Activated T-cell treated with anti-CD3 and anti-CD28 coated beads, Interleukin-2, amount 50 U/mL, for 4 hours (primary cell): ENCODE data around the gene FNDC3B. TPM values are rescaled to one million over a fixed set of nuclear protein-coding genes. Genes with fewer than 3 reads are reported as not detected.

ENCODE experiments used
- ATAC-seq, 2 donors: fragments of 200-7000 bp; cut with Tn5 transposase; one replicate each; pipeline ENCODE4 v1.10.0; 2021
- DNase-seq: peaks from one replicate; pipeline ENCODE4 v3.0.0-alpha.2; 2020
- H3K27me3 Mint-ChIP-seq: one replicate; pipeline ENCODE4 v1.8.0; 2021; ENCODE audit warnings: low read depth, mixed read lengths
- H3K36me3 Mint-ChIP-seq: one replicate; pipeline ENCODE4 v1.8.0; 2022; ENCODE audit warnings: mixed read lengths; ENCODE audit not compliant: insufficient read depth
- H3K4me1 Mint-ChIP-seq: one replicate; pipeline ENCODE4 v1.8.0; 2021; ENCODE audit warnings: low read depth, mixed read lengths
- H3K4me3 Mint-ChIP-seq: one replicate; pipeline ENCODE4 v1.8.0; 2021; ENCODE audit warnings: mild to moderate bottlenecking, moderate library complexity, mixed read lengths
- H3K9me3 Mint-ChIP-seq: one replicate; pipeline ENCODE4 v1.8.0; 2021; ENCODE audit warnings: mixed read lengths
- total RNA-seq, 3 donors: library from RNA; stranded (reverse); gene quantifications; one replicate each; pipeline ENCODE4 v1.2.1, GENCODE V29; 2021

FNDC3B gene
- total RNA-seq, 3 donors from 2014 or later = 20.3 to 23.9 (median 21.2) TPM

DNA sequence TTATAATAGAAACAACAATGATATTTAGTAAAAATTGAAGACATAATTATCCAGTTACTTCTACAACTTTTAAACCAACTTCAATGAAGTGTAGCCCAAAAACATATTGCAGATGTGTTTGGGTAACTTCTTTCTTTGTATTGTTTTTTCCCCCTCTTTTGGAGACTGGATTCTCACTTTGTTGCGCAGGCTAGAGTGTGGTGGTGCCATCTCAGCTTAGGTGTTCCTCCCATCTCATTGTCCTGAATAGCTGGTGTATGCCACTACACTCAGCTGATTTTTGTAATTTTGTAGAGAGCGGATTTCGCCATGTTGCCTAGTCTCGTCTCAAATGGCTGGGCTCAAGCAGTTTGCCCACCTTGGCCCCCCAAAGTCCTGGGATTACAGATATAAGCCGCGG, 148.1 kb downstream of the FNDC3B start:
- ATAC-seq (no peak), DNase-seq (no peak)
- Mint-ChIP-seq H3K4me1 (peaks cover 8% of the 10 kb centered on the region), H3K9me3 (no peaks in the 10 kb centered on the region), H3K36me3 (peaks cover 2% of the 10 kb centered on the region), H3K27me3 (no peaks in the 10 kb centered on the region), H3K4me3 (no peak overlapping the region)

DNA sequence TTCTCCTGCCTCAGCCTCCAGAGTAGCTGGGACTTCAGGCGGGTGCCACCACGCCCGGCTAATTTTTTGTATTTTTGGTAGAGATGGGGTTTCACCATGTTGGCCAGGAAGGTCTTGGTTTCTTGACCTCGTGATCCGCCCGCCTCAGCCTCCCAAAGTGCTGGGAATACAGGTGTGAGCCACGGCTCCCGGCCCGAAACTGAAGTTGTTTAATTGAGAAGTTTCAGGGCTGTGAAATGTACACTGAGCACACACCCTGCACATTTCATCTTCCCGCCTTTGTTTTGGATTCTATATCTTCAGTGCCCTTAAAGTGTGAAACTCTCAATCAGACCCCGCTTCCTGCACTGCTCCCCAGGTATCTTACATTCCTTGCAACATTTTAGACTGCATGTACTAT, 149.1 kb downstream of the FNDC3B start:
- no peaks in the 10 kb centered on the region for H3K27me3 Mint-ChIP-seq
- no peak overlapping the region for H3K4me3 Mint-ChIP-seq
- no peak for ATAC-seq
- H3K36me3 Mint-ChIP-seq = peaks cover 2% of the 10 kb centered on the region
- H3K4me1 Mint-ChIP-seq = peaks cover 7% of the 10 kb centered on the region
- no peak for DNase-seq
- H3K9me3 Mint-ChIP-seq = no peaks in the 10 kb centered on the region

DNA sequence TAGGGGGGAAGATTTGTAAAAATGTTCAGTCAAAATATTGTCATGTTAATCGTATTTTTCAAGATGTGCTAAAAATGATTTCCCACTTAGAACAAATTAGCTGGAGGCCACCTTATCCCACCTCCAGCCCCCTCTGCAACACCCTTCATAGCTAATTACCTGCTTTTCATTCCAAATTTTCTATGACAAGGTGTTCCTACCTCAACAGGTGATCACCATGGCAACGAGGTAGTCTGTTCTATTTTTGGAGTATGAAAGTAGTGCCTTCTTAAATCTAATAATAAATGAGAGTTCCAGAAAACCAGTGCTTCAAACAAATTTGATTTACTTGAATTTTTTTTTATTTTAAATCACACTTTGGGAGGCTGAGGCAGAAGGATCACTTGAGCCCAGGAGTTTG, 149.8 kb downstream of the FNDC3B start:
- ATAC-seq (no peak), DNase-seq (no peak)
- Mint-ChIP-seq H3K4me3 (no peak overlapping the region), H3K27me3 (no peaks in the 10 kb centered on the region), H3K9me3 (no peaks in the 10 kb centered on the region), H3K36me3 (peaks cover 3% of the 10 kb centered on the region), H3K4me1 (peaks cover 8% of the 10 kb centered on the region)

DNA sequence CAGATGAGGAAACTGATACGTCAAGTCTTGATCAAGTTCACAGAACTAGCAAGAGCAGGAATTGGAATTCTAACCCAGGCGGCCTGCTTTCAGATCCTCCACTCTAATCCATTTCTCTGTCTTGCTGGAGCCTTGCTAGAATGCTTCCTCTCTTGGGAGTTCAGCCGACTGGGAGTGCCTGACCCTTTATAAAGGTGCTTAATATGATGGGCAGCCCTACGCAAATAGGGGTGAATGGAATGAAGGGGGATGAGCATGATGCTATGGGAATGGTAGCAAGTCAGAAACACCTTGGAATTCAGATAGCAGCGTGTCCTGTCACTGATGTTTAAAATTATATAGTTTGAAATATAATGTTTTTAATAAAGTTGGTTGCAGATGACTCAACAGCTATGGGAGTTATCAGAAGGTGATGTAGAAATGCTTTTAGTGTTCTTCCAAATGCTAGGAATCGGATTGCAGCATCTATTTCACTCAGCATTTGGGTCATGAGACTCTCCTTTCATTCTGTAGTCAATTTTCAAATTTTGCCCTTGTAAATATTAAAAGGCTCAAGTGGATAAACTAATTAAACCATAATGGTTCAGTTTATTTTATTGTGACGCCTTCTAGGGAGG, 150.7 kb downstream of the FNDC3B start:
- no peak overlapping the region for H3K4me3 Mint-ChIP-seq
- H3K9me3 Mint-ChIP-seq = no peaks in the 10 kb centered on the region
- ATAC-seq = no peak
- peaks cover 12% of the 10 kb centered on the region for H3K4me1 Mint-ChIP-seq
- H3K36me3 Mint-ChIP-seq = peaks cover 5% of the 10 kb centered on the region
- DNase-seq = no peak
- H3K27me3 Mint-ChIP-seq = no peaks in the 10 kb centered on the region

DNA sequence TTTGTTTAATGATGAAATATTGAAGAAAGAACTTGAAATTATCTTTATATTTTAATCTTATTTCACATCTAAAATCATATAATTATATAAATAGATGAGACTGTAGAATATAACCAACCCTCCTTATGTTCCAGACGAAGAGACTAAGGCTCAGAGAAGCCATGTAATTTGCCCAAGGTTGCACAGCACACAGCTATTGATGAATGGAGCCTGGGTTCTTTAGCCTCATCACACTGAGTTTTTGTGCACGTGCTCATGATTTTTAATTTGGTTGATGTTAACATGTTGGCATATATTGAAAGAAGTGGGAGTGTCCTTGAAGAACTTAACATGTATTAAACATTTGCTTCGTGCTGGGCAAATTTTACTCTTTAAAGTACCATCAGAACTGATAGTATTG, 151.6 kb downstream of the FNDC3B start:
- ATAC-seq = no peak
- Mint-ChIP-seq H3K36me3 (peaks cover 6% of the 10 kb centered on the region), H3K4me3 (no peak overlapping the region), H3K4me1 (peaks cover 12% of the 10 kb centered on the region), H3K9me3 (no peaks in the 10 kb centered on the region), H3K27me3 (no peaks in the 10 kb centered on the region)
- DNase-seq = no peak

DNA sequence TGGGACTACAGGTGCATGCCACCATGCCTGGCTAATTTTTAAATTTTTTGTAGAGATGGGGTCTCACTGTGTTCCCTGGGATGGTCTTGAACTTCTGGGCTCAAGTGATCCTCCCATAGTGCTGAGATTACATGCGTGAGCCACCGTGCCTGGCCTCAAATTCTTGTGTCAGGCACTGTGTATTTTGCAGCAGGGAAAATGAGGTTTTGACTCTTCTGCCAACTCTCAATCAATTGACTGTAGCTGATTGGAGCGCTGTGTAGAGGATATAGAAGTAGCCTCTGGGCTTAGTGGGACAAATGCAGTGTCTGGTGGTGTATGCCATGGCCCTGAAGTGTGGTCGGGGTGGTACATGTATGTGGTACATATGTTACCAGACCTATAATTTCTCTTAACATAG, 152.3 kb downstream of the FNDC3B start:
- no peak for ATAC-seq
- peaks cover 12% of the 10 kb centered on the region for H3K4me1 Mint-ChIP-seq
- H3K36me3 Mint-ChIP-seq = peaks cover 6% of the 10 kb centered on the region
- DNase-seq = no peak
- no peaks in the 10 kb centered on the region for H3K9me3 Mint-ChIP-seq
- H3K27me3 Mint-ChIP-seq = no peaks in the 10 kb centered on the region
- no peak overlapping the region for H3K4me3 Mint-ChIP-seq

DNA sequence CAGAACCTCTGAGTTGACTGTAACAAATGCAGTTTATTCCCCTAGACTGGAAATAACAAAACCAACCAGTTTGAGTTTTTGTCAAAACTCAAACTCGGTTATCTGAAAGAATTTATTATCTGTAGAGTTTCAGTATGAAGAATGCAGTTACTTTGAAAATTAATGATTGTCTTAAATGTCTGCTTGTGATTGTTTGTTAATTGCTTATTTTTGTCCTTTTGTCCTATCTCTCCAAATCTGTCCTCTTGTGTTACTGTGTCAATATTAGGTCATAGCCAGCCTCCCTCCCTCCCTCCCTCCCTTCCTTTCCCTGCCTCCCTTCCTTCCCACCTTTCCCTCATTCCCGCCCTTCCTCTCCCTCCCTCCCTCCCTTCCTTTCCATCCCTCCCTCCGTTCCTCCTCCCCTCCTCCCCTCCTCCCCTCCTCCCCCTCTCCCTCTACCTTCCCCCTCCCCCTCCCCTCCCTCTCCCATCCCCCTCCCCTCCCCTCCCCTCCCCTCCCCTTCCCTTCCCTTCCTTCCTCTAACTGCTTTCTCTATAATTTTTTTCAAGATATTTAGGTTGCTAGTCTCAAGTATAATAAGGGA, 153.5 kb downstream of the FNDC3B start:
- Mint-ChIP-seq H3K9me3 (no peaks in the 10 kb centered on the region), H3K4me3 (no peak overlapping the region), H3K4me1 (peaks cover 11% of the 10 kb centered on the region), H3K27me3 (no peaks in the 10 kb centered on the region), H3K36me3 (peaks cover 8% of the 10 kb centered on the region)
- ATAC-seq (no peak), DNase-seq (no peak)

DNA sequence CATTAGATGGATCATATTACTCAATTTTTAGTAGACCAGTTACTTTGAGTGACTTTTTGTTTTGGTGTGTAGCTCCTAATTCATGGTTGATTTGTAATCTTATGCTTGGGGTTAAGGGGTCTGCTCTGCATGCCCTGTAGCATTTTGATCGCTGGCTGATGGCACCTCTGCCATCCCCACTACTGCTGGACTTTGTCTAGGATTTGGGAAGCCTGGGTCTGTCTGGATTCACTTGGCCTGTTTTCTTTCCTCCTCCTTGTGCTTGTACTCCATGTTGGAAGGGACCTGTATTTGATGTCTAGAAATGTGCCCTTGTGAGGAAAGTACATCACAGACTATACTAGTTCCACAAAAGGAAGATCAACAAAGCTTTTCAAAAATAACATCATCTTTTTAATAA, 154.1 kb downstream of the FNDC3B start:
- no peaks in the 10 kb centered on the region for H3K27me3 Mint-ChIP-seq
- H3K36me3 Mint-ChIP-seq = peaks cover 10% of the 10 kb centered on the region
- DNase-seq (no peak), ATAC-seq (no peak)
- H3K4me1 Mint-ChIP-seq = peaks cover 11% of the 10 kb centered on the region
- no peaks in the 10 kb centered on the region for H3K9me3 Mint-ChIP-seq
- H3K4me3 Mint-ChIP-seq = no peak overlapping the region

DNA sequence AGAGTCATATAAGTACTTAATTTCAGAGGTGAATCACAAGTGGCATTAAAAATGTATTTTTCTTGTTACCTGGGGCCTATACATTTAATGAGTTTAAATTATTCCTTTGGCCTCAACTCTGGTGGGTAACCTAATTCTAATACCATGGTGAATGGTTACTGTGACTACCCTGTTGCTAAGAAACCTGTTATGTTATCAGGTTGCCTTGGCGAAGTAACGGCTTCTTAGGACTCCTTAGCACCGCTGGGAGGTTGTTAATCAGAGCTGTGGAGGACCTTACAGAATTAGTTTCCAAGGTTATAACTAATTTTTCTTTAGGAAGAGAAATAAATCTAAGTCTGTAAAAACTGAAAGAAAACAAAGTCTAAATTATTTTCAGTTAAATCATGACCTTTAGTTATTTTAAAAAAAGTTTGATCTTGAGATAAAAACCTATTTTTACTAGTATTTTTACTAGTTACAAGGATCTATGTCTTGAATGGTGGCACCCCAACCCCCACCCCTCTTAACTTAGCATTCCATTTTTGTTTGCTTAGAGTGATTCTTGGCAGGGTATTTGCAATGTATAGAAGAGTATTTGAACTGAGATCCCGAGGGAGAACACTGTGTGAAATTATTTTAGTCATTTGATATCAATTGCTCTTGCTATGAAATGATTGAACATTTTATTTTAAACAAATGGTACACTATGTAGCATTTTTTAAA, 155.5 kb downstream of the FNDC3B start:
- Mint-ChIP-seq H3K4me1 (peaks cover 11% of the 10 kb centered on the region), H3K27me3 (no peaks in the 10 kb centered on the region), H3K4me3 (no peak overlapping the region), H3K36me3 (peaks cover 14% of the 10 kb centered on the region), H3K9me3 (no peaks in the 10 kb centered on the region)
- DNase-seq (no peak), ATAC-seq (no peak)

DNA sequence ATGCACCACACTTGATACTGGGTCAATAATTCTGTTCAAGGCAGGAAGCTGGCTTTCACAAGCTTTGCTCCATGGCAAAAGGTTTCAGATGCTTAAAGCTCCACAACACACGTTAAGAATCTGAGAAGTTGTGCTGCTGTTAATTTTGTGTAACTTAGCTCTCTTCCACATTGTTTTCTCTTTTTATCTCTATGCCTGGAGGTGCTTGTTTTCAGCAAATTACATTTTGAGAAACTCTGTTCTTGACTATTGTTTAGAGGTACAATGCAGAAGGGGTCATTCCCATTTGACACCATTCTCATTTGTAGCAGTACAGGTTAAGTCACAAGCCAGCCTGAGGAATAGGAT, 156.0 kb downstream of the FNDC3B start:
- Mint-ChIP-seq H3K27me3 (no peaks in the 10 kb centered on the region), H3K4me1 (peaks cover 11% of the 10 kb centered on the region)
- ATAC-seq = no peak

DNA sequence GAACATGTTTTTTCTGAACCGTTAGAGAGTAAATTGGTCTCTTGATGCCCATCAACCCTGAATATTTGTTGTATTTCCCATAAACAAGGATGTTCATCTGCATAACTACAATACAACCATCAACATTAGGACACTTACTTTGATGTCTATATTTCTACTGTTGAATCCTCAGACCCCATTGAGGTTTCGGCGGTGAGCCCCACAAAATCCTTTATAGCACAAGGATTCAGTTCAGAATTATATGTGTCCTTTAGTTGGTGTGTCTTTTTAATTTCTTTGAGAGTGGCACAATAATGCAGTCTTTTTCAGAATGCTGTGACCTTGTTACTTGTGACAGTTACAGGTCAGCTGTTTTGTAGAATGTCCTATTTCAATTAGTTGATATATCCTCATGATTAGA, 158.0 kb downstream of the FNDC3B start:
- no peak for ATAC-seq
- no peak overlapping the region for H3K4me3 Mint-ChIP-seq
- no peaks in the 10 kb centered on the region for H3K27me3 Mint-ChIP-seq
- H3K4me1 Mint-ChIP-seq = peaks cover 11% of the 10 kb centered on the region
- H3K36me3 Mint-ChIP-seq = peaks cover 16% of the 10 kb centered on the region
- DNase-seq = no peak
- no peaks in the 10 kb centered on the region for H3K9me3 Mint-ChIP-seq

More for the DNA sequence above, 156.0 kb downstream of the FNDC3B start:
- peaks cover 16% of the 10 kb centered on the region for H3K36me3 Mint-ChIP-seq
- H3K4me3 Mint-ChIP-seq = no peak overlapping the region
- no peaks in the 10 kb centered on the region for H3K9me3 Mint-ChIP-seq
- DNase-seq = no peak

DNA sequence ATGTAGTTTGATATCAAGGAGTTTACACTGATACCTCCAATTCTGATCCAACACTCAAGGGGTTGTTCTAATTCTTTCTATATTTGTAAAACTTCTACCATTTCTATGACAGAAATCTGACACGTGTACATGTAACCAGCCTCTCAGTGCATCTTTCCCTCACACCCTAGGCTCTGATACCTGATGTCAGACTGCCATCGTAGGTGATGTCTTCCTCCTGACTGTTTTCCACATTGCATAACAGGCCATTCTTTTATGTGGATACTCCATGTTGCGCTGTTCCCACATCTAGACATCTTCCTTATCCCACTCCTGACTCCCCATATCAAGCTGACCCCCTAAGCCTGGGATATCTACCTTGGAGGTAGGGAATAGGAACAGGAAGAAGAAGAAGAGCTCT, 159.1 kb downstream of the FNDC3B start:
- no peak overlapping the region for H3K4me3 Mint-ChIP-seq

DNA sequence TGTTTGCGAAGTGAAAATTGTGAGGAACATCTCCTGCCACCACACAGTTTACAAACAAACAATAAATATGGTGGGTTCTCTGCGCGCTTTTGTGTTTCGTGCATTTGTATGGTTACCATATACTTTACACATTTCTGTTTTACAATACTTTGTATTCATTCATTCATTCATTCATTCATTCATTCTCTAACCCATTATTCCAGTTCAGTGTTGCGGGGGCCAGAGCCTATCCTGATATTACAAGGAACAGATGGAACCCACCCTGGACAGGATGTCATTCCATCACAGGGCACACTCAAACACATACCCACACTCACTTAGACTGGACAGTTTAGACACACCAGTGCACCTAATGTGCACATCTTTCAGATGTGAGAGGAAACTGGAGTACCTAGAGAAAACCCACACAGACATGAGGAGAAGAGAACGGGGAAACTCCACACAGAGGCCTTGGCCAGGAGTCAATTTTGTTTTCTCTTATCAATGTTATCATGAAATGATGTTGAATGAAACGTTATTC, 160.5 kb downstream of the FNDC3B start:
- Mint-ChIP-seq H3K4me1 (peaks cover 2% of the 10 kb centered on the region), H3K27me3 (no peaks in the 10 kb centered on the region), H3K9me3 (peaks cover 11% of the 10 kb centered on the region), H3K36me3 (peaks cover 29% of the 10 kb centered on the region), H3K4me3 (no peak overlapping the region)
- DNase-seq (no peak), ATAC-seq (no peak)

More for the DNA sequence above, 159.1 kb downstream of the FNDC3B start:
- DNase-seq (no peak), ATAC-seq (no peak)
- H3K4me1 Mint-ChIP-seq = peaks cover 10% of the 10 kb centered on the region
- no peaks in the 10 kb centered on the region for H3K9me3 Mint-ChIP-seq
- H3K27me3 Mint-ChIP-seq = no peaks in the 10 kb centered on the region
- peaks cover 23% of the 10 kb centered on the region for H3K36me3 Mint-ChIP-seq

DNA sequence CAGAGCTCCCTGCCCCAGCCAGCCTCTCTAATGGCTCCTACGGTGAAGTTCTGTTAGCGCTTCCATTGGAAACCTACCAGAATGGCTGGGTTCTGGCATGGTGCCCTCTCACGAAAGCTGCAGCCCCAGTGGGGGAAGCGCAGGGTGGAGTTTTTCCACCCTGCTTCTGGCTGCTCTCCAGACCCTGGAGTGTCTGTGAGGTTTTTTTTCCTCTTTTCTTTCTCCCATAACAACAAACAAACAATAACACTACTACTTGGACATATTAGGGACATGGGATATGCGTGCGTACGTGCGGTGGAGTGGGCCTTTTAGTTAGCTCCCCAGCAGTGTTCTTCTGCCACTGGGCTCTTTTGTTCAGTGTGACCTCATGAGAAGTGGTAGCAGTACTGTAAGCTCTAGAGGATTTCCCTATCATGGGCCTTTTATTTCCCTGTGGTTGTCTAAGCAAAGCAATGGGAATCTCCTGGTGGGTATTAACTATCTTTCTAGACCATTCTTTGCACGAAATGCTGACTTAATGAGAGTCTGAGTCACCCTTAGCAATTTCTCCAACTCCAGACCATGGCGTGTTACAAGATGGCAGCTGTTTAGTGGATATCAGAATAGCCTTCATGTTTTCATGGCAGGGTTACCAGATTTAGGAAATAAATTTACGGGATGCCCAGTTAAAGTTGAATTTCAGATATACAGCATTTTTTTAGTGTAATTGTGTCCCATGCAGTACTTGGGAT, 161.9 kb downstream of the FNDC3B start:
- no peak for ATAC-seq
- H3K4me1 Mint-ChIP-seq = no peaks in the 10 kb centered on the region

More for the DNA sequence above, 161.9 kb downstream of the FNDC3B start:
- DNase-seq = no peak
- H3K9me3 Mint-ChIP-seq = peaks cover 19% of the 10 kb centered on the region
- H3K27me3 Mint-ChIP-seq = no peaks in the 10 kb centered on the region
- H3K4me3 Mint-ChIP-seq = no peak overlapping the region
- H3K36me3 Mint-ChIP-seq = peaks cover 32% of the 10 kb centered on the region
